HepG2 (cell line): ENCODE measurements around the gene HSPB6. TPM values are rescaled to one million over a fixed set of nuclear protein-coding genes. Genes with fewer than 3 reads are reported as not detected.

Source experiments
- CSRNP2 ChIP-seq: sonication (generic); formaldehyde crosslinking; conservative IDR thresholded peaks from 2 replicates; pipeline ENCODE4 v1.8.0; 2022; ENCODE audit warnings: low read depth, missing genetic modification reagents
- IRX3 ChIP-seq: sonication (generic); formaldehyde crosslinking; IDR thresholded peaks from 2 replicates; pipeline ENCODE4 v1.8.1; 2023; ENCODE audit warnings: mild to moderate bottlenecking, low read depth, missing genetic modification reagents, borderline replicate concordance
- MYC ChIP-seq: sonication (generic); formaldehyde crosslinking; IDR thresholded peaks from 2 replicates; pipeline ENCODE4 v1.9.0; 2021; ENCODE audit warnings: missing genetic modification reagents, borderline replicate concordance
- SCMH1 ChIP-seq: sonication (generic); formaldehyde crosslinking; IDR thresholded peaks from 2 replicates; pipeline ENCODE4 v1.9.0; 2021; ENCODE audit warnings: missing genetic modification reagents, mild to moderate bottlenecking, borderline replicate concordance
- TARDBP ChIP-seq: sonication (generic); formaldehyde crosslinking; IDR thresholded peaks from 2 replicates; pipeline ENCODE4 v1.8.0; 2022; ENCODE audit warnings: mild to moderate bottlenecking, missing genetic modification reagents
- THAP11 ChIP-seq: IDR thresholded peaks from 2 replicates; pipeline ENCODE4 v1.6.1; 2016; ENCODE audit warnings: missing biosample characterization, missing genetic modification reagents
- U2AF2 ChIP-seq: fragments of 200-400 bp; formaldehyde crosslinking; IDR thresholded peaks from 2 replicates; pipeline ENCODE4 v1.6.1; 2017; ENCODE audit warnings: low read depth, mild to moderate bottlenecking, low read length
- UBTF ChIP-seq: sonication (generic); formaldehyde crosslinking; IDR thresholded peaks from 2 replicates; pipeline ENCODE4 v1.4.0; 2020; ENCODE audit warnings: mild to moderate bottlenecking, missing genetic modification reagents
- ZFAT ChIP-seq: sonication (generic); formaldehyde crosslinking; conservative IDR thresholded peaks from 2 replicates; pipeline ENCODE4 v1.8.1; 2023; ENCODE audit warnings: missing genetic modification reagents, inconsistent platforms
- ZFP41 ChIP-seq: sonication (generic); formaldehyde crosslinking; IDR thresholded peaks from 2 replicates; pipeline ENCODE4 v1.4.0; 2020; ENCODE audit warnings: mild to moderate bottlenecking, missing genetic modification reagents, borderline replicate concordance
- ZGPAT ChIP-seq: IDR thresholded peaks from 2 replicates; pipeline ENCODE4 v1.6.1; 2016; ENCODE audit warnings: mild to moderate bottlenecking
- ZNF331 ChIP-seq: sonication (generic); formaldehyde crosslinking; IDR thresholded peaks from 2 replicates; pipeline ENCODE4 v1.4.0; 2020; ENCODE audit warnings: missing genetic modification reagents
- ZNF652 ChIP-seq: IDR thresholded peaks from 2 replicates; pipeline ENCODE4 v1.6.1; 2016; ENCODE audit warnings: low read depth, borderline replicate concordance
- polyA plus RNA-seq, 8 experiments: library from polyadenylated mRNA; depleted of rRNA in 3 of 8; stranded (reverse) in 7 of 8; unstranded in 1 of 8; fragments of >200 nt; fragmentation: Illumina TruSeq in 4 of 8; extraction: Trizol in 4 of 8; gene quantifications; 2 replicates each; pipeline versions ENCODE4 v1.2.1 to v1.2.3, GENCODE V29; 2011 to 2016; ENCODE audit warnings: low read depth in 4 of 8, missing spikeins in 1 of 8, mixed read lengths in 1 of 8; ENCODE audit not compliant: insufficient read depth in 1 of 8
- total RNA-seq, 5 experiments: library from RNA; depleted of rRNA; stranded (reverse); fragments of >200 nt; fragmentation: Illumina TruSeq; extraction: Trizol; gene quantifications; 2 replicates each; pipeline ENCODE4 v1.2.3, GENCODE V29; 2016; ENCODE audit warnings: low read depth in 1 of 5
- TF ChIP-seq, protein P1 (sequence below): sonication (generic); formaldehyde crosslinking; IDR thresholded peaks from 2 replicates; pipeline ENCODE4 v1.5.0; 2020; ENCODE audit warnings: mild to moderate bottlenecking, missing genetic modification reagents
- TF ChIP-seq, protein P2 (sequence below): sonication (generic); formaldehyde crosslinking; IDR thresholded peaks from 2 replicates; pipeline ENCODE4 v1.8.1; 2022; ENCODE audit warnings: low read depth, mild to moderate bottlenecking, missing genetic modification reagents

The HSPB6 gene
- total and polyA plus RNA-seq, 2 of the 13 experiments (the other 11 are each of a cell fraction or from before 2014, with no cell fraction given), result 0.18 TPM; not detected in 1

DNA sequence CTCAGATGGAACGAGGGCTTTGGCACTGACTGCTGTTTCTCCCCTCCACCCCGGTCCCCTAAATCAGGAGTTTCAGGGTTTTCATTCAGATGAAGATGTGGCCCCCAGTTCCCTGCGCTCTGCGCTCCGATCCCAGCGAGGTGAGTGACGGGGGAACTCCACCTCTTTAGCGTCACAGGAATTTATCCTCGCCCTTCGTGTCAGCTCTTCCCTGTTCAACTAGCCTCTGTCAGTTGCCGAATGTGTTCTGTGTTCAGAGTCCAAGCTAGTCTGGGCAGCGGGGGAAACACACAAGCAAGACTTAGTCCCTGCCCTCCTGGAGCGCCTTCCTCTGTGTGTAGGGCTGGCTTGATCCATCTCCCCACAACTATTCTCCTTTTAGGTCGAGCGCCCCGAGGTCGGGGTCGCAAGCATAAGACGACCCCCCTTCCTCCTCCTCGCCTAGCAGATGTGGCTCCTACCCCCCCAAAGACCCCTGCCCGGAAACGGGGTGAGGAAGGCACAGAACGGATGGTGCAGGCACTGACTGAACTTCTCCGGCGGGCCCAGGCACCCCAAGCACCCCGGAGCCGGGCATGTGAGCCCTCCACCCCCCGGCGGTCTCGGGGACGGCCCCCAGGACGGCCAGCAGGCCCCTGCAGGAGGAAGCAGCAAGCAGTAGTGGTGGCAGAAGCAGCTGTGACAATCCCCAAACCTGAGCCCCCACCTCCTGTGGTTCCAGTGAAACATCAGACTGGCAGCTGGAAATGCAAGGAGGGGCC lies 37.2 kb downstream of the HSPB6 start (continued):
- TF ChIP-seq, protein P1, sequence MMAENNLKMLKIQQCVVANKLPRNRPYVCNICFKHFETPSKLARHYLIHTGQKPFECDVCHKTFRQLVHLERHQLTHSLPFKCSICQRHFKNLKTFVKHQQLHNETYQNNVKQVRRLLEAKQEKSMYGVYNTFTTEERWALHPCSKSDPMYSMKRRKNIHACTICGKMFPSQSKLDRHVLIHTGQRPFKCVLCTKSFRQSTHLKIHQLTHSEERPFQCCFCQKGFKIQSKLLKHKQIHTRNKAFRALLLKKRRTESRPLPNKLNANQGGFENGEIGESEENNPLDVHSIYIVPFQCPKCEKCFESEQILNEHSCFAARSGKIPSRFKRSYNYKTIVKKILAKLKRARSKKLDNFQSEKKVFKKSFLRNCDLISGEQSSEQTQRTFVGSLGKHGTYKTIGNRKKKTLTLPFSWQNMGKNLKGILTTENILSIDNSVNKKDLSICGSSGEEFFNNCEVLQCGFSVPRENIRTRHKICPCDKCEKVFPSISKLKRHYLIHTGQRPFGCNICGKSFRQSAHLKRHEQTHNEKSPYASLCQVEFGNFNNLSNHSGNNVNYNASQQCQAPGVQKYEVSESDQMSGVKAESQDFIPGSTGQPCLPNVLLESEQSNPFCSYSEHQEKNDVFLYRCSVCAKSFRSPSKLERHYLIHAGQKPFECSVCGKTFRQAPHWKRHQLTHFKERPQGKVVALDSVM (CRISPR knock-in tag), result no peak
- no peak for TF ChIP-seq UBTF (CRISPR knock-in tag)
- TF ChIP-seq THAP11 (CRISPR knock-in tag), result peak; percentile 52
- TF ChIP-seq ZGPAT (CRISPR knock-in tag), result 0 out of 2 replicates have a peak, but pooled peaks have one; percentile 31
- TF ChIP-seq ZNF652 (CRISPR knock-in tag), result no peak
- TF ChIP-seq IRX3 (CRISPR knock-in tag), result no peak
- TF ChIP-seq, protein P2, sequence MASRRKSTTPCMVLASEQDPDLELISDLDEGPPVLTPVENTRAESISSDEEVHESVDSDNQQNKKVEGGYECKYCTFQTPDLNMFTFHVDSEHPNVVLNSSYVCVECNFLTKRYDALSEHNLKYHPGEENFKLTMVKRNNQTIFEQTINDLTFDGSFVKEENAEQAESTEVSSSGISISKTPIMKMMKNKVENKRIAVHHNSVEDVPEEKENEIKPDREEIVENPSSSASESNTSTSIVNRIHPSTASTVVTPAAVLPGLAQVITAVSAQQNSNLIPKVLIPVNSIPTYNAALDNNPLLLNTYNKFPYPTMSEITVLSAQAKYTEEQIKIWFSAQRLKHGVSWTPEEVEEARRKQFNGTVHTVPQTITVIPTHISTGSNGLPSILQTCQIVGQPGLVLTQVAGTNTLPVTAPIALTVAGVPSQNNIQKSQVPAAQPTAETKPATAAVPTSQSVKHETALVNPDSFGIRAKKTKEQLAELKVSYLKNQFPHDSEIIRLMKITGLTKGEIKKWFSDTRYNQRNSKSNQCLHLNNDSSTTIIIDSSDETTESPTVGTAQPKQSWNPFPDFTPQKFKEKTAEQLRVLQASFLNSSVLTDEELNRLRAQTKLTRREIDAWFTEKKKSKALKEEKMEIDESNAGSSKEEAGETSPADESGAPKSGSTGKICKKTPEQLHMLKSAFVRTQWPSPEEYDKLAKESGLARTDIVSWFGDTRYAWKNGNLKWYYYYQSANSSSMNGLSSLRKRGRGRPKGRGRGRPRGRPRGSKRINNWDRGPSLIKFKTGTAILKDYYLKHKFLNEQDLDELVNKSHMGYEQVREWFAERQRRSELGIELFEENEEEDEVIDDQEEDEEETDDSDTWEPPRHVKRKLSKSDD (CRISPR knock-in tag), result no peak
- TF ChIP-seq ZFP41 (CRISPR knock-in tag), result no peak
- TF ChIP-seq ZNF331 (CRISPR knock-in tag), result peak; percentile 39; the same call in 1 of the 2 replicates
- TF ChIP-seq MYC (CRISPR knock-in tag), result 0 out of 2 replicates have a peak, but pooled peaks have one; percentile 13
- no peak for TF ChIP-seq TARDBP
- no peak for TF ChIP-seq SCMH1
- TF ChIP-seq U2AF2, result no peak
- TF ChIP-seq ZFAT (CRISPR knock-in tag), result no peak
- no peak for TF ChIP-seq CSRNP2
